Parathyroid adenoma (tissue), 2 donors: Measurements from ENCODE around the gene PNPLA1.

Experiments
- H2AFZ ChIP-seq: fragments of 300-600 bp; sonication (generic); one replicate; pipeline ENCODE4 v1.7.0; 2017; ENCODE audit warnings: antibody characterized with exemption, mild to moderate bottlenecking
- H3K27ac ChIP-seq: fragments of 300-600 bp; sonication (generic); one replicate; pipeline ENCODE4 v1.7.0; 2017
- H3K27me3 ChIP-seq: fragments of 300-600 bp; sonication (generic); one replicate; pipeline ENCODE4 v1.7.0; 2017; ENCODE audit warnings: low read length; ENCODE audit not compliant: control insufficient read depth, insufficient read depth
- H3K36me3 ChIP-seq: fragments of 300-600 bp; sonication (generic); one replicate; pipeline ENCODE4 v1.7.0; 2017; ENCODE audit warnings: low read length; ENCODE audit not compliant: control insufficient read depth, insufficient read depth
- H3K4me1 ChIP-seq: fragments of 300-600 bp; sonication (generic); one replicate; pipeline ENCODE4 v1.7.0; 2017; ENCODE audit warnings: control low read depth
- H3K4me2 ChIP-seq: fragments of 300-600 bp; sonication (generic); one replicate; pipeline ENCODE4 v1.7.0; 2017; ENCODE audit warnings: low read length
- H3K4me3 ChIP-seq: fragments of 300-600 bp; sonication (generic); one replicate; pipeline ENCODE4 v1.7.0; 2017; ENCODE audit warnings: low read depth, low read length
- H3K79me2 ChIP-seq: fragments of 300-600 bp; sonication (generic); one replicate; pipeline ENCODE4 v1.7.0; 2017; ENCODE audit warnings: control low read depth
- H3K9ac ChIP-seq: fragments of 300-600 bp; sonication (generic); one replicate; pipeline ENCODE4 v1.7.0; 2017; ENCODE audit warnings: mild to moderate bottlenecking
- H3K9me3 ChIP-seq: fragments of 300-600 bp; sonication (generic); one replicate; pipeline ENCODE4 v1.7.0; 2017; ENCODE audit warnings: low read length; ENCODE audit not compliant: control insufficient read depth
- TF ChIP-seq, protein P1 (sequence below): fragments of 300-600 bp; sonication (generic); IDR thresholded peaks from one replicate; pipeline ENCODE4 v1.7.0; 2017; ENCODE audit warnings: antibody characterized with exemption, mild to moderate bottlenecking
- donor health status: primary hyperparathyroidism.

PNPLA1 gene

DNA sequence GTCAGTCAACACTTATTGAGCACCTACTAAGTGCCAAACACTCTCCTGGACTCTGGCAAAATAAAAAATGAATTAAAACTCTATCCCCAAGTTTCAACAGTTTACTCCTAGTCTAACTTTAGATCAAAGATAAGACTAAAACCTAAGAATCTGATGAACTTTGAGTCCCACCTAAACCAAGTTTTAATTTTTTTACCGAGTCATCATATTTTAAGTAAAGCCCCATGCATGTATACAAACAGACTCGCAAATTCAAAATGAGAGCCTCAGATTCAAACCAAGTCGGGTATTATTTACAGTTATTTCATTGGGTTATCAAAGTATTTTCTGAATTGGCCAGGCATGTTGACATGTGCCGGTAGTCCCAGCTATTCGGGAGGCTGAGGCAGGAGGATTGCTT is 38.7 kb downstream of the PNPLA1 start:
- H2AFZ ChIP-seq, result no peak overlapping the region
- H3K9ac ChIP-seq, result no peak overlapping the region
- H3K9me3 ChIP-seq, result no peaks in the 10 kb centered on the region
- no peak overlapping the region for H3K27ac ChIP-seq
- H3K79me2 ChIP-seq, result no peaks in the 10 kb centered on the region
- no peaks in the 10 kb centered on the region for H3K36me3 ChIP-seq
- no peaks in the 10 kb centered on the region for H3K27me3 ChIP-seq
- H3K4me2 ChIP-seq, result no peak overlapping the region
- H3K4me3 ChIP-seq, result no peak overlapping the region
- TF ChIP-seq, protein P1, sequence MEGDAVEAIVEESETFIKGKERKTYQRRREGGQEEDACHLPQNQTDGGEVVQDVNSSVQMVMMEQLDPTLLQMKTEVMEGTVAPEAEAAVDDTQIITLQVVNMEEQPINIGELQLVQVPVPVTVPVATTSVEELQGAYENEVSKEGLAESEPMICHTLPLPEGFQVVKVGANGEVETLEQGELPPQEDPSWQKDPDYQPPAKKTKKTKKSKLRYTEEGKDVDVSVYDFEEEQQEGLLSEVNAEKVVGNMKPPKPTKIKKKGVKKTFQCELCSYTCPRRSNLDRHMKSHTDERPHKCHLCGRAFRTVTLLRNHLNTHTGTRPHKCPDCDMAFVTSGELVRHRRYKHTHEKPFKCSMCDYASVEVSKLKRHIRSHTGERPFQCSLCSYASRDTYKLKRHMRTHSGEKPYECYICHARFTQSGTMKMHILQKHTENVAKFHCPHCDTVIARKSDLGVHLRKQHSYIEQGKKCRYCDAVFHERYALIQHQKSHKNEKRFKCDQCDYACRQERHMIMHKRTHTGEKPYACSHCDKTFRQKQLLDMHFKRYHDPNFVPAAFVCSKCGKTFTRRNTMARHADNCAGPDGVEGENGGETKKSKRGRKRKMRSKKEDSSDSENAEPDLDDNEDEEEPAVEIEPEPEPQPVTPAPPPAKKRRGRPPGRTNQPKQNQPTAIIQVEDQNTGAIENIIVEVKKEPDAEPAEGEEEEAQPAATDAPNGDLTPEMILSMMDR, result no peak
- H3K4me1 ChIP-seq, result no peaks in the 10 kb centered on the region

DNA sequence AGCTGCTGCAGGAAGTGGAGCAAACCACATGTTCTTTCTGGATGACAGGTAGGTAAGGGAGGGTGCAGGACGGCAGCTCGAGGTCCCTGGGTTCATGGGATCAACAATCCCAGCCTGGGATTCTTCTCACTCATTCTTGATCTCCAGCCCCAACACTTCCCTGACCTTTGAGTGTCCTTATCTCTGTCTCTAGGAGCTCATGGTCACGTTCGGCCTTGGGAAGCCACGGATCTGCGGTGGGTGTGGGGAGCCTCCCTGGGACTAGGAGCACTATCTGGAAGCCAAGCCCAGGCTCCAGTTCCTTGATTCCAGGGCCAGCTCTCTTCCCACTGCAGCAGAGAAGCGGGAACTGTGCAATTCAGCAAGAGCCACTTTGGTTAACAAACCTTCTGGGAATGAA is 39.3 kb downstream of the PNPLA1 start:
- H3K4me1 ChIP-seq, result no peaks in the 10 kb centered on the region
- no peaks in the 10 kb centered on the region for H3K36me3 ChIP-seq
- H3K9ac ChIP-seq, result no peak overlapping the region
- no peaks in the 10 kb centered on the region for H3K27me3 ChIP-seq
- H3K27ac ChIP-seq, result no peak overlapping the region
- no peaks in the 10 kb centered on the region for H3K9me3 ChIP-seq
- H3K4me3 ChIP-seq, result no peak overlapping the region
- no peaks in the 10 kb centered on the region for H3K79me2 ChIP-seq
- no peak overlapping the region for H3K4me2 ChIP-seq
- H2AFZ ChIP-seq, result no peak overlapping the region
- TF ChIP-seq, protein P1, result no peak

DNA sequence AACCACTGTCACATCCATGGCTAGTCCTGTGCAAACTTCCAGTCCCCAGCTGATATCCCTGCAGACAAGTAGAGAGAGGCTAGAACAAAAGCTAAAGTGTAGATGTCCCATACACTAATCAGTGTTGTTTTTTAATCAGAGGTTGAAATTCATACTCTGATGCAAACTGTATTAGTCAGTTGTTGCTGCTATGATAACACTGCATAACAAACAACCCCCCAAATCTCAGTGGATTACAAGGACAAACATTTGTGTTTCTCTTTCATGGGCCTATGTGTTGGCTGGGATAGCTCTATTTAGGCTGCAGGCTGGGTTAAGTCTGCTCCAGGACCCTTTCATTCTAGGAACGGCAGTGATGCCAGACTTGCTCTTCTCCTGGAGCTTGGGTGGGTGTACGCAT is 40.0 kb downstream of the PNPLA1 start:
- Histone ChIP-seq H3K36me3 (no peaks in the 10 kb centered on the region), H3K4me2 (no peak overlapping the region), H2AFZ (no peak overlapping the region), H3K4me1 (no peaks in the 10 kb centered on the region), H3K79me2 (no peaks in the 10 kb centered on the region), H3K27me3 (no peaks in the 10 kb centered on the region), H3K9ac (no peak overlapping the region), H3K27ac (no peak overlapping the region), H3K4me3 (no peak overlapping the region), H3K9me3 (no peaks in the 10 kb centered on the region)
- TF ChIP-seq, protein P1, result no peak

DNA sequence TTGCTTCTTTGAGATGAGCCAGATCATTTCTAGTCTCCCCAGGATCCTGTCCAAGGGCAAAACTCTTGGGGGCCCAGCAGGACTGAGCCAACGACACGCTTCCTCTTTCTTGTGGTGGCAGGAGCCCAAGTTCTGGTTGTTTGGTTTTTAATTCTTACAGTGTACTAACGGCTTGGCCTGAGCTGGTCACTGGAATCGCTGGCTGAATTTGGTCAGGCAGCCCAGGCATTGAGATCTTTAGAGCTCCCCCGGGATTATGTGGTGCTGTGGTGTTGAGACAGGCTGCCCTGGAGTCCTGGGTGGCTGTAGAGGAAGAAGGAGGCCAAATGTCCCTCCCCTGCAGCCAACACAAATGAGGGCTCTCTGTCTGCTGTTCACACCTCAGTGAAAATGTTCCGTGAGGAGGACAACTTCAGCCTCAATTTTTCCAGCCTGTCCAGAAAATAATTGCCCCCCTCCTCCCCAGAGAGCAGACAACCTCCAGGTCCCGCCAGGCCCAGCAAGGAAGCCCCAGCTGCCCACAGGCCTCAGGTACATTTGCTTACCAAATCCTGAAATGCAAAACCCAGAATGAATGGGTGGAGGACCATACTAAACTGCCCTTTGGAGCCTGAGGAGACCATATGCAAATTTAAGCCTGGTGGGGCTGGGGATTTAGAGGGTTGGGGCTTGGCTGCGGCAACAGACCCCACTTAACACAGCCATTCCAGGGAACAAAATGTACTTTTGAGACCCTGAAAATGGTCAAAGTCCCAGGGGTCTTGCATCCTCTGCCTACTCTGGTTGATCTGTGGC is 43.2 kb downstream of the PNPLA1 start:
- H3K4me2 ChIP-seq, result no peak overlapping the region
- H2AFZ ChIP-seq, result no peak overlapping the region
- no peak overlapping the region for H3K27ac ChIP-seq
- H3K79me2 ChIP-seq, result no peaks in the 10 kb centered on the region
- H3K27me3 ChIP-seq, result no peaks in the 10 kb centered on the region
- TF ChIP-seq, protein P1, result no peak
- no peaks in the 10 kb centered on the region for H3K4me1 ChIP-seq
- no peaks in the 10 kb centered on the region for H3K9me3 ChIP-seq
- no peak overlapping the region for H3K4me3 ChIP-seq
- no peak overlapping the region for H3K9ac ChIP-seq
- H3K36me3 ChIP-seq, result no peaks in the 10 kb centered on the region

DNA sequence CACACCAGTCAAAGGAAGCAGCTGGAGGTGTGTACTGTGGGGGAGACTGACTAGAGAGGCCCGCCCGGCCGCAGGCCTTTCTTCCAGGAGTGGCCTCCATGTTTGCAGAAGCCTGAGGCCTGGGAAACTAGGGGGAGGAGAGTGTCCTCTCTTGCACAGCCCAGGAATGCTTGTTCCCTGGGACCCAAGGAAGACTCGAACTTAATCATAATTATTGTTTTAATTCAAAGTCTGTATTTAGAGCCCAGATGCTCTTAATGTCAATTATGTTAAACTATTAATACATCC is 43.7 kb downstream of the PNPLA1 start:
- no peaks in the 10 kb centered on the region for H3K27me3 ChIP-seq
- no peak overlapping the region for H3K9ac ChIP-seq
- H3K79me2 ChIP-seq, result no peaks in the 10 kb centered on the region
- H2AFZ ChIP-seq, result no peak overlapping the region
- no peak overlapping the region for H3K4me3 ChIP-seq
- H3K4me2 ChIP-seq, result no peak overlapping the region
- no peak overlapping the region for H3K27ac ChIP-seq
- no peaks in the 10 kb centered on the region for H3K4me1 ChIP-seq
- no peaks in the 10 kb centered on the region for H3K9me3 ChIP-seq
- no peaks in the 10 kb centered on the region for H3K36me3 ChIP-seq
- TF ChIP-seq, protein P1, result no peak
